NCI-H1694 (cell line): ENCODE results near the gene OR1D2.
"Not testable (repeated sequence)": the region's sequence is repeated elsewhere in the genome, so short reads cannot be mapped to it uniquely, and the experiment has no call there.

ENCODE experiments used
- DNase-seq: peaks from one replicate; lab custom pipeline; 2025; lab: John Stamatoyannopoulos, UW

The OR1D2 gene, protein sequence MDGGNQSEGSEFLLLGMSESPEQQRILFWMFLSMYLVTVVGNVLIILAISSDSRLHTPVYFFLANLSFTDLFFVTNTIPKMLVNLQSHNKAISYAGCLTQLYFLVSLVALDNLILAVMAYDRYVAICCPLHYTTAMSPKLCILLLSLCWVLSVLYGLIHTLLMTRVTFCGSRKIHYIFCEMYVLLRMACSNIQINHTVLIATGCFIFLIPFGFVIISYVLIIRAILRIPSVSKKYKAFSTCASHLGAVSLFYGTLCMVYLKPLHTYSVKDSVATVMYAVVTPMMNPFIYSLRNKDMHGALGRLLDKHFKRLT

DNA sequence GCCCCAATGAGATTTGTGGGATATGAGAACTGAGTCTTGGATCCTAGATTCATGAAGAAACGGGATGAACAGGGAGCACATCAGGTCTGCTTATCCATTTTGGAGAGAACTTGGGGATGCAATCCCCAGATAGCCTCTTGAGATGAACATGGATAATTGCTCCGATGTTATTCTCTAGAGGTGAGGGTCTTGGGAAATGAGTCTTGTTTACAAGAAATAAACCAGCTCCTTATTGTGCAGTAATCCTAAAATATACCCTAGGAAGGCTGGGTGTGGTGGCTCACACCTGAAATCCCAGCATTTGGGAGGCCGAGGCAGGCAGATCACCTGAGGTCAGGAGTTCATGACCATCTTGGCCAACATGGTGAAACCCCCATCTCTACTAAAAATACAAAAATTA, at the start of gene OR1D2:
Gene OR1D2 (minus strand): TSS at position 101 of the 400 bp plus-strand sequence. CDS start 11,426 bp downstream, outside the sequence.
- no peak for DNase-seq

DNA sequence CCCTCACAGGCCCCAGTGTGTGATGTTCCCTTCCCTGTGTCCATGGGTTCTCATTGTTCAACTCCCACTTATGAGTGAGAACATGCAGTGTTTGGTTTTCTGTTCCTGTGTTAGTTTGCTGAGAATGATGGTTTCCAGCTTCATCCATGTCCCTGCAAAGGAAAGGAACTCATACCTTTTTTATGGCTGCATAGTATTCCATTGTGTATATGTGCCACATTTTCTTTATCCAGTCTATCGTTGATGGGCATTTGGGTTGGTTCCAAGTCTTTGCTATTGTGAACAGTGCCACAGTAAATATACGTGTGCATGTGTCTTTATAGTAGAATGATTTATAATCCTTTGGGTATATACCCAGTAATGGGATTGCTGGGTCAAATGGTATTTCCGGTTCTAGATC, 33.3 kb upstream of the OR1D2 start:
- not testable (repeated sequence) for DNase-seq

DNA sequence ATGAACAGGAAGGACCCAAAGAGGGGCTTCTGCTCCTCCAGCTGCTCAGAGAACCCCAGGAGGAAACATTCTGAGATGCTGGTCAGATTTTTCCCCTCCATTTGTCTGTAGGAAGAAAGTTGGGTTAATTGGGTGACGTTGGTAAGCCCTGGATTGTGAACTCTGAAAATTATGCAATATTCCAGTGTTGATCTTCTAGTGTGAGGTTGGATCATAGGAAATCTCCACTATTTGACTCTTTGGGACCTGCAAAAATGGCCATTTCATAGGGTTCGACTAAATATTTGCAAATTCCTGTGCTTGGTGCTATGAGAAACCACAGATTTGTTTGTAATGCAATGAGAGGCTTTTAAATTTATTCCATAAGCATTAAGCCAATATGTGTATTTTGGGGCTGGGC, 23.2 kb upstream of the OR1D2 start, which contains the start of gene OR1G1:
Gene OR1G1 (minus strand): TSS at position 101 of the 400 bp plus-strand sequence. CDS start 0 bp downstream, at position 101.
- DNase-seq, result no peak

DNA sequence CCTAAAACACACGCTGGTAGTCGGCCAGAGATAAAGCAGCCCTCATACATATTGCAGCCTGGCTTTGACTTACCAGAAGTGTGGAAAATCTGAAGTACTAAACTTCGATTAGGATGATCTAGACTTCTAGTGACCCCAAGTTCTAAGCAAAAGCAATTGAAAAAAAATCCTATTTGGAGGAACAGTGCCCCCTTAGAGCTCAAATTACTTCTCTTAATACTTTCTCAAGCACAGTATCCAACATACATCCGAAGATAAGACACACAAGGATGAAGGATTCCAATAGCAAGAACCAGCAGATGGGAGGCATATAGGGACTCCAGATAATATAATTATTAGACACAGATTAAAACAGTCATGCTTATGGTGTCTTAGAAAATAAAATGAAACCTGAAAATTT, 30.4 kb downstream of the OR1D2 start:
- not testable (repeated sequence) for DNase-seq

DNA sequence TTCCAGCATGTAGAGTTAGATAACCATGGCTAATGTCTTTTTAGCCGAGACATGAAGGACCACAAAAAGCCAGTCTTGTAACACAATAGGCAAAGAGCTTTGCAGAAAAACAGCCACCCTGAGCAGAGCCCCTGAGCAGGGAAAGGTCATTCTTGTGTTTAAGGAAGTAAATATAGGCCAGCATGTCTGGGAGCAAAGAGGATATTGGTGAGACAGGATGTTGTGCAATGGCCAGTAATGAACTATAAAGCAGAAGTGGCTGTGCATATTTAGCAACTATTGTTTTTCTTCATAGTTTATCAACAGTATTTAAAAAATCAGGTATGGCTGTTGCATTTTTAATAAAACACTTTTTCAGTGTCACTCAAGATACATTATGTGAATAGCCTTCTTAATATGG, 39.0 kb downstream of the OR1D2 start:
- not testable (repeated sequence) for DNase-seq

DNA sequence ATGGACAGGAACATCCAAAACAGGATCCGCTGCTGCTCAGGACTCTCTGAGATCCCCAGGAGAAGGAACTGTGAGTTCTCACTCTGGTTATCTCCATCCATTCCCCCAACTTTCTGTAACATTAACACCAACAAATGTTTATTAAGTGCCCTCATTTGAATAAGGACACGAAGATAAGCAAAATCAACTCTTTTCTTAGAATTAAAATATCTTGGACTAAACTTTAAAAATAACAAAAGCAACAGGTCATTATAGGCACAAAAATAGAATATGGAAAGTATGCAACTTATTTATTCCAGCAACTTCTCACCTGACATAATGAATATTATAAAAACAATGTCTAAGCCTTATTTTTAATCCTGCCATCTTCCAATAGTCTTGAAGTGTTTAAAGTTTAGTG, 40.7 kb downstream of the OR1D2 start, which contains the start of gene OR1D5:
Gene OR1D5 (minus strand): TSS at position 101 of the 400 bp plus-strand sequence. CDS start 0 bp downstream, at position 101.
- DNase-seq, result not testable (repeated sequence)

DNA sequence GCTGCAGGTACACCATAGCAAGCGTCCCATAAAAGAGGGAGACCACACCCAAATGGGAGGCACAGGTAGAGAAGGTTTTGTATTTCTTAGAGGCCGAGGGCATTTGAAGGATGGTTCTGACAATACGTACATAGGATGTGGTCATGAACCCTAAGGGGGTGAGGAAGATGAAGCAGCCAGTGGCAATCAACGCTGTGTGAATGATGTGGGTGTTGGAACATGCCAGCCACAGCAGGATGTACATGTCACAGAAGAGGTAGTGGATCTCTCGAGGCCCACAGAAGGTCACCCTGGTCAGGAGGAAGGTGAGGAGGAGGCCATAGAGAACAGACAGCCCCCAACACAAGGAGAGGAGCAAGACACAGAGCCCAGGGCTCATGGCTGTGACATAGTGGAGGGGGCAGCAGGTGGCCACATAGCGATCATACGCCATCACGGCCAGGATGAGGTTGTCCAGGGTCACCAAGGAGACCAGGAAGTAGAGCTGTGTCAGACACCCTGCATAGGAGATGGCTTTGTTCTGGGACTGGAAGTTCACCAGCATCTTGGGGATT, 41.3 kb downstream of the OR1D2 start:
- not testable (repeated sequence) for DNase-seq

DNA sequence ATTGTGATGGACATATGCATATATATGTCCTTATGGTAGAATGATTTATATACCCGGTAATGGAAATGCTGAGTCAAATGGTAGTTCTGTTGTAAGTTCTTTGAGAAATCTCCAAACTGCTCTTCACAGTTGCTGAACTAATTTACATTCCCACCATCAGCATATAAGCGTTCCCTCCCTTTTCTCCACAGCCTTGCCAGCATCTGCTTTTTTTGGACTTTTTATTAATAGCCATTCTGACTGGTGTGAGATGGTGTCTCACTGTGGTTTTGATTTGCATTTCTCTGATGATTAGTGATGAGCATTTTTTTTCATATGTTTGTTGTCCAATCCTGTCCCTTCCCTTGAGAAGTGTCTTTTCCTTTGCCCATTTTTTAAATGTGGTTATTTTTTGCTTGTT, 49.4 kb downstream of the OR1D2 start:
- DNase-seq, result not testable (repeated sequence)

DNA sequence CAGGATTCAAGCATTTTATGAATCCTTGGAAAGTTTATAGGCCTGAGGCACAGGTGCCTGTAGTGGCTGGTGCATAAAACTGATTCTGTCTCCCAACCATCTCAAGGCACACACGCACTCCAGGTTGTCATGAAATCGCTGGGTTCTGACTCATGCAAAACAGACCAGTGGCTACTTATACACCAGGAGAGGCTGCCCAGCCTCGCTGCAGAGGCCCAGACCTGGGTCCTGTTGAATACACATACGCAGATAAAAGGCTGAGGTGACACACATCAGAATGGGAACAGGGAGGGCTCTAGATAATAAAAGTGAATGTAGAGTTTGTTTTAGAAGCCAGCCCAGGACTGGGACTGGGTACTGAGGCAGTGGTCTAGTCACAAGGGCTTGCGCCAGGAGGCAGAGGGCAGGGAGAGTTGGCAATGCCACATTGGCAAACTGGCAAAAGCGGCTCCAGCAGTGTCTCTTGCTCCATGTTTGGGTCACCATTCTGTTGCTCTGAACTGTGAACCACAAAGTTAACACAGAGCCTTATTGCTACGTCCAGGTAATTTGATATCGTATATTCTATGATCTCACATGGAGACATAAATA, 54.4 kb downstream of the OR1D2 start:
- DNase-seq, result no peak

DNA sequence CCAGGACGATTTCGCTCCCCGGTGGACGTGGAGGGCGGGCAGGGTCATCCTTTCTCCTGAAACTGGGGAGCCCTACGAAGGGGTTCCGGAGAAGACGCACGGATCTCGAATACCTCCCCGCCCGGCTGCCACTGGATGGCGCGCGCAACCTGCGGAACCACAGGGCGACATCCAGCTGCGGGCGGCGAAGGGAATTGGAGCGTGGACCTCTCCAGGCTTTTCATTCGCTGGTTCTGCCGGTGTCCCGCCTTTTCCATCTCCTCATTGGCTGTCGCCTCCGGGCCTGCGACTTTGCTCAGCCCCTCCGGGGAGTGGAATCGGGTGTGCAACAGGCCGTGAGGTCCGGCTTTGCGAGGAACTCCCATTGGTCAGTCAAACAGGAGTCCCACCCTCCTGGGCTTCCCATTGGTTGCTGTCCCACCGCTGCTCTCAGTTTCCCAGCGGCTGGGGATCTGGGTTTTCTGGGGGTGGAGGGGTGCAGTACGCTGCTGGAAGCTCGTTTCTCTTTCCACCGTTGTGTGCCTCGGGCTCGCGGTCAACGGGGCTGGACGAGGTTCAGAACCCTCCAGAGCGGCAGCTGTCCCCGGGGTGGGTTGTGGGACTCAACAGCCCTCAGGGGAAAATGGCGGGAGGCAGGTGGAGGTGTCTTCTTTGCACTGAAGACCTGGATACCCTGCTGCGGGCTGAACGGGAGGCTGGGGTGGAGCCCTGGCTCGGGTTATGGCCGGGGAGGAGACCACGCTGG, 55.3 kb downstream of the OR1D2 start:
- DNase-seq, result peak; percentile 94

DNA sequence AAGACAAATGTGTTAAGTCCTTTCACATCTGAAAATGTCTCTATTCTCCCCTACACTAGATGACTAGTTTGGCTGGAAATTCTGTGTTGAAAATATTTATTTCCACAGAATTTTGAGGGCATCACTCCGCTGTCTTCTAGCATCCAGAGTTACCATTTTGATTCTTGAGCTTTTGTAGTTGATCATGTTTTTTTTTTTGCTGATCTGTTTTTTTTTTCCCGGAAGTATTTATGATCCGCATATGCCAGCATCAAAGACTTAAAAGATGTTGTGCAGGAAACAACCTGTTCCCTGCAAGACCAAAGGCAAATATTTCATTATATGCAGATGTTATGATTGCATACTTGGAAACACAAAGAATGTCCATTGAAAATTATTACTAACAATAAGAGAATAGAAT, 57.5 kb downstream of the OR1D2 start:
- DNase-seq, result no peak

DNA sequence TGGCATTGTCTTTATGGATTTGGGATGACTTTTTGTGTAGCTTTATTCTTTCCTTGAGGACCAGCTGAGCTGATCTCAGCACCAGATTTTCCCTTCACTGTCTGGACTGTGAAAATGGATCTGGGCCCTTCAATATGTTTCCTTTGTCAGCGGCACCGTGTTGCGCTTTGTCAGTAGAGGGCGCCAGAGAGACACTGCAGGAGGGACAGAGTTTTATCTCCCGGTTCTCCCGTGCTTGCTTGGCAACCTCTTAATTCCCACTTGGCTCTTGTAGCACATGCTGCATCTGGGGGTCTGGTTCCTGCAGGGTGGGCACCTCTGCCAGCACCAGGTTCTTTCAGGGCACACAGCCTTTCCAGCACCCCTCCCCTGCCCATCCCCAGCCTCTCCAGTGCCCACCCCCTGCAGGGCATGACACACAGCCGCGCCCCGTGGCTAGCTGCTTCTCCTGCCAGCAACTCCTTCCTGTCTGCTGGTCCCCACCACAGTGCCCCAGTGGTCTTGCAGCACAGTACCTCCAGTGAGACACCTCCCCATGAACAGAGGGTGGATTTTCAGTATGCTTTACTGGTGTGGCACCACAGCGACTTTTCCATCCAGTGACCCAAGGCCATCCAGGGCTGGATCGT, 60.4 kb downstream of the OR1D2 start:
- DNase-seq, result no peak

DNA sequence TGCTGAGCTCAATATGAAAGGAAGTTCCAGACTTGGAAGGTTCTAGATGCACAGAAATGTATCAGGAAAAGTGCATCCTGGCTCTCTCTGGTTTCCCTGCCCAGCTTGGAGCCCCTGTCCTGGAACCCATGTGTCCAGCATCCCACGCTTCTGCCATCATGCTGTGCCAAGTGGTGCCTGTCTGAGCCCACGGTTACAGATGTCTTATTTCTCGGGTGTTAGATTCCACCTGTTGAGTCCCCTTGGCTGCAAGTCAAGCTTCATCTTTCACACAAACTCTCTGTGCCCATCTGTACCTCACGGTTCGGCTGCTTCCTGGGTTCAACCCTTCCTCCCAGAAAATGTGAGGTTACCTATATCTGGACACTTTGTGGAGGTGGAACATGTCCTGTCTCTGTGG, 63.3 kb downstream of the OR1D2 start:
- DNase-seq, result no peak

DNA sequence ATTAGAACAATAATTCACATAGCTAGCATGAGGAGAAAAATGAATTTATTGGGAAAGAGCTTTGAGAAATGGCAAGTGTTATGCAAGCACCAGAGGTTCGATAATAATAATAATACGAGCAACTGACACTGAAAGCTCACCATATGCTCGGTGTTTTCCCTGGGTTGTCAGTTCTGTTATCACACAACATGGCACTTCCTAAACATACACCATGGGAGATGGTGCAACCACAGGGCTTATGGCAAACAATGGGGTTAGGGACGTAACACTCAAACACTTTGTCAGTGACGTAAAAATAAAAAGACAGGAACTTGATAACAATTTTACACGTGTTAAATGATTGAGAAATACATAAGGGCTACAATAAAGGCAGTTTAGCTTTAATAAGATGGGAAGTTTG, 64.5 kb downstream of the OR1D2 start:
- DNase-seq, result peak; percentile 31

DNA sequence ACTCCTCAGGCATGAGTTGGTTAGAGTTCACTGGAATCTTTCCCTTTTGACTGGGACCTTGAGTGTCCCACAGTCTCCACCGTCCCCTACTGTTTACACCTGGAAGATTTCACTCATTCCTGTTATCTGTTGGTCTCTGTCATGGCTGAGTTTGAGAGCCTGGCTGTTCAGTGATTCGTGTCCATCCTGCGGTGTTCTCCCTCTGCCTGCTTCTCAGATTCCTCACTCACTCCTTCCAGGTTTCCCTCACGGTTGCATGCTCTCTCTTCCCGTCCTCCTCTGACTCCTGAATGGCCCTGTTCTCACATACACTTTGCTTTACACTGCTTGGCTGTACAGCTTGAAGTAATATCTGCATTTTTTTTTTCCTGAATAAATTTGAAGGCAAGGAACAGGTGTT, 65.3 kb downstream of the OR1D2 start:
- DNase-seq, result no peak
